ENCODE results near the gene RDX.

The RDX gene

DNA sequence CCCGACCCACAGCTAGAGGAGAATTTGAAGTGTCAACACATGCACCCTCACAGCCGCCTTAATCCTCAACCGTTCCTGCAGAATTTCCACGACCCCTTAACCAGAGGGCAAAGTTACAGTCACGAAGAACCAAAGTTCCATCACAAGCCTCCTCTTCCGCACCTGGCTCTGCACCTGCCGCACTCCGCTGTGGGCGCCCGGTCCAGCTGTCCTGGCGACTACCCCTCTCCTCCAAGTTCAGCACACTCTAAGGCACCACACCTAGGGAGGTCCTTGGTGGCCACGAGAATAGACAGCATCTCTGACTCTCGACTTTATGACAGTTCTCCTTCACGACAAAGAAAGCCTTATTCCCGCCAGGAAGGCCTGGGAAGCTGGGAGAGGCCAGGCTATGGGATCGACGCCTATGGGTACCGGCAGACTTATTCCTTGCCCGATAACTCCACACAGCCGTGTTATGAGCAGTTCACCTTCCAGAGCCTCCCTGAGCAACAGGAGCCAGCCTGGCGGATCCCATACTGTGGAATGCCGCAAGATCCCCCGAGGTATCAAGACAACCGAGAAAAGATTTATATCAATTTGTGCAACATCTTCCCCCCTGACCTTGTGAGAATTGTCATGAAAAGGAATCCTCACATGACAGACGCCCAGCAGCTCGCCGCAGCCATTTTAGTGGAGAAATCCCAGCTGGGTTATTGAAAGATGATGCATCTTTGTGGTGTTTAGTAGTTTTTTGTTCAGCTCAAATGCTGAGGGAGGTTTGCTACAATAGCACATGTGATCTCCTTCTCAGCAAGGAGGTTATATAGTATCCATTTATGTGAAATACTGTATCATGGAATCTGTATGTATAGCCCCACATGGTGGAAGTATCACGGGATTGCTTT, 131.1 kb downstream of the RDX start:
- no peak for DNase-seq

DNA sequence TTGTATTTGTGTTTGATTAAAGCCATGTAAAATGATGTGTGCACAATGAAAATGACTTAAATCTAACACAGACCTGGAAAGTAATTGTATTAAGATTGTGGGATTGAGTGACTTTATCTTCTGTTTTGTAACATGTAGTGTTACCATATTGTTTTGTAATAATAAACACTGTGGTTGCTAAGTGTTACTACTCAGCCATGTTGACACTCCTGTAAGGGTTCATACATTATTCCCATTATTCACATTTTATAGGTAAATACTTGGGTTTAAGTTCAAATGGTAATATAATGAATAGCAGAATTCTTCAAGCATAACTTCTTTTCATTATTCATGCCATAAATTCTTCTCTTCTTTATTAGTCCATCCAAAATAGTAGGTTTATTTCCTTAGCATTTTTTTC, 134.2 kb downstream of the RDX start:
- DNase-seq, result no peak

- no peak for DNase-seq
Measured at GRCh38 chr11:110161061-110161460, 135.4 kb downstream of the RDX start.

GRCh38 chr11:110160437-110160836, 136.0 kb downstream of the RDX start:
- DNase-seq, result no peak

GRCh38 chr11:110160016-110160415, 136.4 kb downstream of the RDX start:
- DNase-seq, result no peak

DNA sequence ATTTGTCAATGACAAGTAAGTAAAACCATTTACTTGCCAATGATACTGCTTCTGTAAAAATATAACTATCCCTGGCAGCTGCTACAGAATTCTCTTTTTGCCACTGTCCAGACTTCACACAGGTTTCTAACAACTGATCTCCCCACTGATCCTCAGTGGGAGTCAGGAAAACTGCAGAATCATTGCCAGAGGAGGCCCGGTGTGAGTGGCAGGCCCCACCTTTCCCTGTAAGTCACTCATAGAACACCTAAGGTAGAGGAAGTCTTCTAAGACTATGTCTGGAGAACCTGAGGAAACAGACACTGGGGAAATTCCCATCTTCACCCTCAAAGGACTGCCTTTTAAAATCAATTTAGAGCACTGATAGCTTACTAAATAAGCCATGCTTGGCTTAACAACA, 136.9 kb downstream of the RDX start:
- DNase-seq, result no peak

GRCh38 chr11:110158317-110159200, 137.9 kb downstream of the RDX start:
- no peak for DNase-seq

DNA sequence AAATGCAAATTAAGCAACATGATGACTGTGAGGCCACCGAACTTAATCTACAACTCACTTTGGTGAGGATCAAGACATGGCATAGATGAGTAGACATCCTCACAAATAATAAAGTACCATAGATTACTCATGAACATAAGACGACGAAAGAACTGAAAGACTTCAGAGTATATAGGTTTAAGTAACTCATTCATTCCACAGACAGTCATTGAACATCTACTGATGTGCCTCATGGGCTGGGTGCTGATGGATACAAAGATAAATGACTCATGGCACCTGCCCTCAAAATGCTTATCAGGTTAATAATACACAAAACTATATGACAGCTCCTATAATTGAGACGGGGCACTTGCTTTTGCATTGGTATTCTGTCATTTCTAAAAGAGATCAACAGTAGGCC, 139.9 kb downstream of the RDX start:
- no peak for DNase-seq

DNA sequence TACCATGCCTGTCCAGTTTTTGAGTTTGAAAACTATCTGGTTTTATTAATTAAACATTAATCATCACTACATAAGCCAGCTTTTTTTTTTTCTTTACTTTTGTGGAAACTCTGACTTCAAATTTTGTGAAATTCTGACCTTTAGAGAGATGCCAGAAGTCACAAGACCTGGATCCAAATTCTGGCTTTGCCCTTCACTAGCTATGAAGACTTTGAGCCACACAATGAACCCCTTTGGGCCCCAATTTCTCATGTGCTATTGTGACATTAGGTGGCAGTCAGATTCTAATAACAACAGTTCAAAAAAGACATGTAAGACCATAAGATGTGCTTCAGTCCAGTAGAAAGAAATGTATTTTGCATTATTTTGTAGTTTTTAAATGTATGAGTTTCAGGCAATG, 142.9 kb downstream of the RDX start:
- no peak for DNase-seq

GRCh38 chr11:110152199-110152598, 144.2 kb downstream of the RDX start:
- no peak for DNase-seq

GRCh38 chr11:110148775-110149744, 147.4 kb downstream of the RDX start:
- no peak for DNase-seq

DNA sequence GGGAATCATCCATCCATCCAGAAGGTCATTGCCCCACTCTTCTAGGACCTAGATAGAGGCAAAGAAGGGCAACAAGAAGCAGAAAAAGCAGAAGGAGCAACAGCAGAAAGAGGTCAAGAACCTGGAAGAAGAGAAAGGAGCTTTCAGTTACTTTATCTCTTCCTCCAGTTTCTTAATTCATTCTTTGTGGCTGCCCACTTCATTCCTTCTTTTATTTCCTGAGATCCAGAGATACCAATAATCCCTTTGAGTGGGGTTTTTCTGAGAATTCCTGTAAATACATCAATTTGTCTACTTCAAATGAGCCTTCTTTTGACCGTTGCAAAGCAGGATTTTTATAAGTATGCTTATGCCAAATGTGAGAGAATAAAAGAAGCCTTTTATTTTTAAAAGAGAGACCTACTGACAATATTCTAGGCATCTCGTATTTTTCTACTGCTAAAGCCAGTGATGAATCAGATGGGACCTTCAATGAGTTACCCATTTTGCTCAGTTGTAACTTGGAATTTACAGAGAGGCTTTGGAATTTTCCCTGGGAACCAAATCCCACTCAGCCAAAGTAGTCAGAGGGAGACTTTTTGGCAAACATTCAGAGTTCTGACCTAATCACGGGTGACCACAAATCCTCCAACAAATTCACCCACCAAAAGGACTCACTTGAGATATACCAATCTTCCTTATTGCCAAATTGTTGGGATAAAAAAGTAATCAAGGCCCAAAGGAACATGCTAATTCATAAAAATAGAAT, 148.3 kb downstream of the RDX start:
- no peak for DNase-seq

DNA sequence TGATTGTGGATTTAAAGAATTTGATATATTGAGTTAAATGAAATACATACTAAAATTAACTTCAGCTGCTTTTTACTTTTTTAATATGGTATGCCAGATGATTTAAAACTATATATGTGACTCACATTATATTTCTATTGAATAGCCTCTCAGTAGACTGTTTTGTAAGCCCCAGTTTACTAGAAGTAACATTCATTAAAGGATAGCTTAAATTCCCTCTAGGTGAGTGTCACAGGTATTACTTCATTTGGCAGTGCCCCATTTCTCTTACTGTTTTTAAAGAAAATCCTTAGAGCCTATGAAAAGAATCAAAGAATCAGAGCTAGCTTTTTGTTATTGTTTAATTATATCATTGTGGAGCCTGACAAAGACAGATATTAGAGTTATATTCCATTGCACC, 154.6 kb downstream of the RDX start:
- no peak for DNase-seq

DNA sequence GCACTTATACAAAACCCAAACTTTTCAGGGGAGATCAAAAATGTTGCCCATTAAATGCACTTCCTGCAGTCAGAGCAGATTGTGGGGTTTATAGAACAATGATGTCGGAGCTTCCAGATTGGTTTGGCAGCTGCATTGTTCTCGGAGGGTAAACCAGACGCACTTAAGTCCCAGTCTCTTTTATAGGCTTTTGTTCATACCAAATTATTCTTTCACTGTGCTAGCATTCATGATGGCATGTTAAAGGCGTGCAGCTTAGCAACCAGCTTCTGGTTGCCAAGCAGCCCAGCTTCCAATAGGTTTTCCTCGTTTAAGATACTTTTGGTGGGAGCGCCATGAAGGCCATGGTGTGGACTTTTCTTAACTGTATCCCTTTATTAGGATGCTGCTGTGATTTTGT, 162.3 kb downstream of the RDX start:
- no peak for DNase-seq

DNA sequence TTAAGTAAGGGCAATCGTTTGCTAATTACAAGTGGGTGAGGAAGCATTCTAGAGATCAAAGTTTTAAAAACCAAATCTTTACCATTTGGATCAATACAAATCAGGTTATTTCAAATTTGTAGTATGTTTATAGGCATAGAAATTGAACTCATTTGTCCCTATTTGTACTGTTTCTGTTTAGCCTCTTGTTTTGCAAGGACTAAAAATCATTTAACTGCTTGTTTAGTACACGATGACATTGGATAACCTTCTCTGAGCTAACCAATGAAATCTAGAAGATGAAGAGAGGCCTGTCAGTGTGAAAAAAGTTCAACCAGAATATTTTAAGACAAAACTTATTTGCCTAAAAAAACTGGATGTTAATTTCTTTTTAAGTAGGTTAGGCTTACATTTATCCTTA, 163.3 kb downstream of the RDX start:
- DNase-seq, result no peak

- DNase-seq, result no peak
Measured at GRCh38 chr11:110131386-110132123, 164.9 kb downstream of the RDX start.

- no peak for DNase-seq
Measured at GRCh38 chr11:110130642-110131238, 165.7 kb downstream of the RDX start.

- no peak for DNase-seq
Measured at GRCh38 chr11:110128161-110128560, 168.3 kb downstream of the RDX start.

DNA sequence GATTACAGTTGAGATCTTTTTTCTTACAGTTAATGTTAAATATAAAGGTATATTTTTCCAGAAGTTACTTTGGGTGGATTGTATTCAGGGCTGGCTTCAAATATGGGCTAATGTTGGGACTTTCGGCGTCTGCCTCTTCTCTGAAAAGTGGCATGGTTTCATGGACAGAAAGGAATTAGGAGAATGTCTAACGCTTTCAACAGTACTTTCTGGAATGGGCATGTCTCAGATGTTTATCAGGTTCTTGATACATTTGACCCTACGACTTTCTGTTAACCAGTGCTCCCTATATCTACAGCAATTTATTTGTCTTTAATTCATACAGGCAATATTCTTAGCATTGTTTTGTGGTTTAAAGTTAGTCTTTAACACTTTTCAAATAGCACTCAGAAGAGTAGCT, 169.5 kb downstream of the RDX start:
- no peak for DNase-seq

GRCh38 chr11:110125632-110126031, 170.8 kb downstream of the RDX start:
- no peak for DNase-seq

All from stimulated activated CD4-positive, alpha-beta T cell treated with anti-CD3 and anti-CD28 coated beads, Interleukin-12 subunit alpha, Interleukin-12 subunit beta, amount 100 ng/mL, for 4 hours (primary cell).